Ascending aorta (tissue), 2 donors: ENCODE results near the gene IGSF1. TPM values are rescaled to one million over a fixed set of nuclear protein-coding genes. Genes with fewer than 3 reads are reported as not detected.

ENCODE experiments used
- DNase-seq, 2 donors: peaks; one replicate each; pipeline ENCODE4 v3.0.0-alpha.2; 2019; ENCODE audit warnings: low spot score in 2 of 2
- H3K27ac ChIP-seq, 2 donors: fragments of 200-600 bp; sonication (generic); one replicate each; pipeline ENCODE4 v1.5.1; 2016 to 2017; ENCODE audit warnings: mild to moderate bottlenecking in 1 of 2
- H3K27me3 ChIP-seq: fragments of 200-600 bp; sonication (generic); one replicate; pipeline ENCODE4 v1.5.1; 2017
- H3K36me3 ChIP-seq, 2 donors: fragments of 200-600 bp; sonication (generic); one replicate each; pipeline ENCODE4 v1.5.1; 2016
- H3K4me1 ChIP-seq, 2 donors: fragments of 200-600 bp; sonication (generic); one replicate each; pipeline ENCODE4 v1.5.1; 2016 to 2017; ENCODE audit warnings: mild to moderate bottlenecking in 1 of 2
- H3K4me3 ChIP-seq, 2 donors: fragments of 200-600 bp; sonication (generic); one replicate each; pipeline ENCODE4 v1.5.1; 2016 to 2017; ENCODE audit warnings: mild to moderate bottlenecking in 1 of 2
- H3K9me3 ChIP-seq, 2 donors: fragments of 200-600 bp; sonication (generic); one replicate each; pipeline ENCODE4 v1.5.1; 2016
- intact Hi-C: fragments of 100-400 bp; cut with DNase I; formaldehyde crosslinking; loops from one replicate; pipeline ENCODE4 v1.15.1; 2023
- total RNA-seq: library from RNA; depleted of rRNA; stranded (reverse); fragments of >200 nt; gene quantifications from one replicate; pipeline ENCODE4 v1.1.0, GENCODE V29; 2016
- TF ChIP-seq, protein P1 (sequence below), 3 experiments: fragments of 200-600 bp in 2 of 3; fragments of 450-650 bp in 1 of 3; sonication (generic) in 2 of 3; IDR thresholded peaks; one replicate each; pipeline ENCODE4 v1.5.1; 2016 to 2019; ENCODE audit warnings: antibody characterized with exemption in 3 of 3, mild to moderate bottlenecking in 1 of 3, moderate library complexity in 1 of 3

IGSF1 gene, protein sequence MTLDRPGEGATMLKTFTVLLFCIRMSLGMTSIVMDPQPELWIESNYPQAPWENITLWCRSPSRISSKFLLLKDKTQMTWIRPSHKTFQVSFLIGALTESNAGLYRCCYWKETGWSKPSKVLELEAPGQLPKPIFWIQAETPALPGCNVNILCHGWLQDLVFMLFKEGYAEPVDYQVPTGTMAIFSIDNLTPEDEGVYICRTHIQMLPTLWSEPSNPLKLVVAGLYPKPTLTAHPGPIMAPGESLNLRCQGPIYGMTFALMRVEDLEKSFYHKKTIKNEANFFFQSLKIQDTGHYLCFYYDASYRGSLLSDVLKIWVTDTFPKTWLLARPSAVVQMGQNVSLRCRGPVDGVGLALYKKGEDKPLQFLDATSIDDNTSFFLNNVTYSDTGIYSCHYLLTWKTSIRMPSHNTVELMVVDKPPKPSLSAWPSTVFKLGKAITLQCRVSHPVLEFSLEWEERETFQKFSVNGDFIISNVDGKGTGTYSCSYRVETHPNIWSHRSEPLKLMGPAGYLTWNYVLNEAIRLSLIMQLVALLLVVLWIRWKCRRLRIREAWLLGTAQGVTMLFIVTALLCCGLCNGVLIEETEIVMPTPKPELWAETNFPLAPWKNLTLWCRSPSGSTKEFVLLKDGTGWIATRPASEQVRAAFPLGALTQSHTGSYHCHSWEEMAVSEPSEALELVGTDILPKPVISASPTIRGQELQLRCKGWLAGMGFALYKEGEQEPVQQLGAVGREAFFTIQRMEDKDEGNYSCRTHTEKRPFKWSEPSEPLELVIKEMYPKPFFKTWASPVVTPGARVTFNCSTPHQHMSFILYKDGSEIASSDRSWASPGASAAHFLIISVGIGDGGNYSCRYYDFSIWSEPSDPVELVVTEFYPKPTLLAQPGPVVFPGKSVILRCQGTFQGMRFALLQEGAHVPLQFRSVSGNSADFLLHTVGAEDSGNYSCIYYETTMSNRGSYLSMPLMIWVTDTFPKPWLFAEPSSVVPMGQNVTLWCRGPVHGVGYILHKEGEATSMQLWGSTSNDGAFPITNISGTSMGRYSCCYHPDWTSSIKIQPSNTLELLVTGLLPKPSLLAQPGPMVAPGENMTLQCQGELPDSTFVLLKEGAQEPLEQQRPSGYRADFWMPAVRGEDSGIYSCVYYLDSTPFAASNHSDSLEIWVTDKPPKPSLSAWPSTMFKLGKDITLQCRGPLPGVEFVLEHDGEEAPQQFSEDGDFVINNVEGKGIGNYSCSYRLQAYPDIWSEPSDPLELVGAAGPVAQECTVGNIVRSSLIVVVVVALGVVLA (N-terminal part only)
- total RNA-seq = 1.5 TPM

DNA sequence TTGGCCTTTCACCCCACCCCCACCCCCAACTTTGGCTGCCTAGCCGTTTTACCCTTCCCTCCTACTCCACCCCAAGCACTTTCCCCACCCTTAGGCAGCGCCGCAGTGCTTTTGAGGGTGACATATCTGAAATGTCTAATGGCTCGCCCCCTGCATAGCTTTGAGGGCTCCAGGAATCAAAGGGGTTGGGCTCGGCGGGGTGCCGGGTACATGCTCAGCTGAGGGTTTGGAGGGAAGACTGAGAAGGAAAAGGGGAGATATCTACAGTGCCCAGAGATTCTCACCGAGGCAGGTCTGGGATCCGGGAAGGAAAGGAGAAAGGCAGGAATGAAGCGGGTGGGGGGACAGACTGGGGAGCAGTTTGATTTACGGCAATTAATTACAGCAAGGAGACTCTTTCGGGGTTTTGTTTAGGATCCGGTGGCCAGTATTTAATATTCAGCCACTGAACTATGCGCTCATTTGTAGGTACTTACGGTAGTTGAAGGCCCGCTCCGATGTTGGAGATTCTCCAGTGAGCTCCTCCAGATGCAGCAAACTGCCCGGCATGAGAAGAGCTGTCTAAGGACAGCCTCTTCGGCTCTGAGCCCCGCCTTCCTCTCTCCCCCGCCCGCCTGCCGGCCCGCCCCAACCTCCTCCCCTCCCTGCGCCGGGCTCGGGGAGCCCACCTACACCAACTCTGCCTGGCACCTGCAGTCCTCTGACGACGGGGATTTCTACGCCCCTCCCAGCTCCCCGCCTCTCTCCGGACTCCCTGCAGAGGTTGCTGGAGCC is at the start of gene IGSF1:
IGSF1 (minus strand) TSS at position 569 of the 774 bp plus-strand sequence. CDS start 2,632 bp downstream, outside the sequence.
- H3K4me1 ChIP-seq = no peaks in the 10 kb centered on the region
- no peaks in the 10 kb centered on the region for H3K27me3 ChIP-seq
- TF ChIP-seq, protein P1, sequence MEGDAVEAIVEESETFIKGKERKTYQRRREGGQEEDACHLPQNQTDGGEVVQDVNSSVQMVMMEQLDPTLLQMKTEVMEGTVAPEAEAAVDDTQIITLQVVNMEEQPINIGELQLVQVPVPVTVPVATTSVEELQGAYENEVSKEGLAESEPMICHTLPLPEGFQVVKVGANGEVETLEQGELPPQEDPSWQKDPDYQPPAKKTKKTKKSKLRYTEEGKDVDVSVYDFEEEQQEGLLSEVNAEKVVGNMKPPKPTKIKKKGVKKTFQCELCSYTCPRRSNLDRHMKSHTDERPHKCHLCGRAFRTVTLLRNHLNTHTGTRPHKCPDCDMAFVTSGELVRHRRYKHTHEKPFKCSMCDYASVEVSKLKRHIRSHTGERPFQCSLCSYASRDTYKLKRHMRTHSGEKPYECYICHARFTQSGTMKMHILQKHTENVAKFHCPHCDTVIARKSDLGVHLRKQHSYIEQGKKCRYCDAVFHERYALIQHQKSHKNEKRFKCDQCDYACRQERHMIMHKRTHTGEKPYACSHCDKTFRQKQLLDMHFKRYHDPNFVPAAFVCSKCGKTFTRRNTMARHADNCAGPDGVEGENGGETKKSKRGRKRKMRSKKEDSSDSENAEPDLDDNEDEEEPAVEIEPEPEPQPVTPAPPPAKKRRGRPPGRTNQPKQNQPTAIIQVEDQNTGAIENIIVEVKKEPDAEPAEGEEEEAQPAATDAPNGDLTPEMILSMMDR (IDR thresholded peaks at IDR 0.05) = no peak
- intact Hi-C loops = no loop called here
- H3K36me3 ChIP-seq = no peaks in the 10 kb centered on the region
- no peak within 1 kb of the TSS for H3K27ac ChIP-seq
- H3K4me3 ChIP-seq = peak within 1 kb of the TSS; percentile 4 to 44
- no peaks in the 10 kb centered on the region for H3K9me3 ChIP-seq
- DNase-seq = no peak

DNA sequence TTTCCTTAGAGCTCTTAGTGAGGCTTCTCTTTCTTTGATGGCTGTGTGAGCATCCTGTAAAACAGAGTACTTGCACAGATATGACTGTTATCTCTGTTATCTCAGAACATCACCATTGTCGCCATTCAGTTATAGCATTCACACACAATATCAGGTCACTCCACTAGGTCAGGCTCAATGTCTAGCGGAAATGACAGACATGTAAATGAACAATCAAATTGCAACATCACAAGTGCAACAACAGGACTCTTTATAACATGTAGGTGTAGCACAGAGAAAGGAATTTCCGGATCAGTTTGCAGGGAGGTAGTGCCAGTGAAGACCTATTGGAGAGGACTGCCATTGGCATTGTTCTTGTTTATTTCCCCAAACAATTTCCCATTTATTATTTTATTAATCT is 43.2 kb upstream of the IGSF1 start:
- no peaks in the 10 kb centered on the region for H3K4me1 ChIP-seq
- no peaks in the 10 kb centered on the region for H3K27me3 ChIP-seq
- H3K36me3 ChIP-seq = no peaks in the 10 kb centered on the region
- H3K9me3 ChIP-seq = no peaks in the 10 kb centered on the region
- no peak overlapping the region for H3K4me3 ChIP-seq
- intact Hi-C loops = no loop called here
- no peak overlapping the region for H3K27ac ChIP-seq
- DNase-seq = no peak
- TF ChIP-seq, protein P1 (IDR thresholded peaks at IDR 0.05) = no peak

DNA sequence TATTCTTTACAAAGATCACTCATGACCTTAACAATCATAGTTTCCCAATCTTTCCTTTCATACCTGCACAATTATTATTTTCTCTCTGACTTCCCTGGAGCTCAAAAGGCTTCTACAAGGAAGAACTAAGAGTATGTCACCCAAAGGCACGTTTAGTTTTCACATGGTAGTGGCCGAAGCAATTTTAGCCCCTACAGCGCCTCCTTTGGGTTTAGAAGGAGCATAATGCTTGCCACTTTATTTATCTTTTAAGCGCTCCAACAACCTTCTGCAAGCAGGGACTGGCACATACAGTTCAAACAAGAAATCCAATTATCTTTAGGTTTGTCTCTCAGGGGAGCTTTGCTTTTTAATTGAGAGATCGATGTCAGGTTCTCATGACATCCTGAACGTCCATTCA is 42.0 kb upstream of the IGSF1 start:
- TF ChIP-seq, protein P1 (IDR thresholded peaks at IDR 0.05) = no peak
- Histone ChIP-seq H3K4me3 (no peak overlapping the region), H3K27ac (no peak overlapping the region), H3K36me3 (no peaks in the 10 kb centered on the region), H3K9me3 (no peaks in the 10 kb centered on the region), H3K4me1 (no peaks in the 10 kb centered on the region), H3K27me3 (no peaks in the 10 kb centered on the region)
- intact Hi-C loops = no loop called here
- DNase-seq = no peak

DNA sequence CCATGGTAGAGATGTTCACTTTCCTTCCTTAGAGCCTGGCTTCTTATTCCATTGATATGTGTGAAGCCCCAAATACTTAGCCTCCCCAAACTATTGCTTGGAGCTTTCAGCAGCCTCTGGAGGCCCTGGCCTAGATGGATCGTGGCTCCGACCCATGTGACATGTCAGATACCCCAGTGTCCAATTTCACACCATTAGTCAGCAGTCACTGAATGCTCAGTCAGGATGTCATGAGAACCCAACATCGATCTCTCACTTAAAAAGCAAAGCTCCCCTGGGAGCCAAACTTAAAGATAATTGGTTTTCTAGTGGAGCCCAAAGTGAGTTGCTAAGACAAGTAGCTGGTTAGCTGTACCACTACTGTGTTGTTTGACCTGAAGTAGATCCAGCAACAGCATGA is 41.6 kb upstream of the IGSF1 start:
- Histone ChIP-seq H3K4me3 (no peak overlapping the region), H3K27me3 (no peaks in the 10 kb centered on the region), H3K36me3 (no peaks in the 10 kb centered on the region), H3K27ac (no peak overlapping the region), H3K9me3 (no peaks in the 10 kb centered on the region), H3K4me1 (no peaks in the 10 kb centered on the region)
- TF ChIP-seq, protein P1 (IDR thresholded peaks at IDR 0.05) = no peak
- no peak for DNase-seq
- intact Hi-C loops = no loop called here

DNA sequence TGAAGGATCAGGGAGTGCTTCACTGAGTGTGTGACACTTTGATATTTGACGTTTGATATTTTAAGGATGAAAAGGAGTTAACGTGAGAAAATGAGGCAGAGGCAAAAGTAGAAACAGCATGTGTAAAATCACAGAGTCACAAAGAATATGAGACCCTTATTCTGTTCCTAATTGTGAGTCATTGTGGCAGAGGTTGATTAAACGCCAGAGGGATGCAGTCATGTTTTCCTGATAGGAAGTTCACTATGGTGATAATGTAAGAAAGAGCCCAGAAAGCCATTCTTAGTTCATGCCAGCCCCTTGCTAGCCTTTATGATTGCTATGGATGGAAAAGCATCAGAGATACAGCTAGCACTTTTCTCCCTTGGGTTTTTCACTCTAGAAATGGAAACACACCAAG is 33.5 kb upstream of the IGSF1 start:
- DNase-seq = no peak
- Histone ChIP-seq H3K4me1 (no peaks in the 10 kb centered on the region), H3K9me3 (no peaks in the 10 kb centered on the region), H3K27ac (no peak overlapping the region), H3K36me3 (no peaks in the 10 kb centered on the region), H3K27me3 (no peaks in the 10 kb centered on the region), H3K4me3 (no peak overlapping the region)
- TF ChIP-seq, protein P1 (IDR thresholded peaks at IDR 0.05) = no peak
- intact Hi-C loops = no loop called here
